ENCODE measurements around the gene PSTPIP1. TPM values are rescaled to one million over a fixed set of nuclear protein-coding genes. Genes with fewer than 3 reads are reported as not detected.
A peak's percentile ranks its signal among the peaks of the same experiment; 100 is the strongest.

The PSTPIP1 gene
- total and polyA plus RNA-seq, 10 of the 15 experiments (the other 5 are each of a cell fraction or from before 2014, with no cell fraction given), result 0.50 to 29.3 (median 14.5) TPM

DNA sequence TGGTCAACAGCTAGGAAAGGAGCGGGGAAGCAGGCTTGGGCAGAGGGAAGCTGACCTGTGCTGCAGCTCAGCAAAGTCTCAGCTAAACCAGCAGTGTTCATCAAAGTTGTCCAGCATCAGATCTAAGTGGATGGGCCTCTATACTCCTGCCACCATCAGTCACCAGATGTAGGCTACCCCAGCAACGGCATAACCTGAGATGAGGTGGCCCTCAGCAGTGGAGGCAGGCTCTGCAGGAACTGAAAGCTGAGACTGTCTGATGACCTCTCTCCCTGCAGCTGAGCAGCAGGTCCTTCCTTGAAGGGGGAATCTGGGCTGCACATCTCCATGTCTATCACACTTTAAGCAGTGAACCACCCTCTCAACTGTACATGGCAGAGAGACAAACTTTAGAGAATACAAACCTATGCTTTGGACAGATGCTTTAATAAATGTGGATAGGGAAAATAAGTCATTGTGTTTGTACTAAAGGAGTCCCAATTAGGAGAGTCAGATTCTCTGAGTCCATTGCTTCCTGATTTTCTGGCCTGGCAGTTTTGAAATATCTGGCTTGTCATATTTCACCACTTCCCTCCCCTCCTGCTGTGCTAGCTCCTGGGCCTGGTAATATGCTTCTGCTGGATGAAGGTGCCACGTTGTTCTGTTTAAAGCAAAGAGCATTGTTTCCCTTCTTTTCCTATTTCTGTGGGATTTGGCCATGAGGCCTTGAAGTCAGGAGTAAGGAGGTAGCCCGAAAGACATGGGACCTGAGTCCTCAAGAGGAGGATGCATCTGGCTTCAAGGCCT is 11.1 kb upstream of the PSTPIP1 start:
- ChIA-PET CTCF (interaction anchor here (0.8 to 16.6 kb wide), 5 partner anchors 10 to 81 kb away, joined by 4 to 483 read pairs (median 5); no protein-coding TSS in a partner anchor), RAD21 (ENCODE audit: unreplicated experiment) (interaction anchor here (0.6 to 15.6 kb wide), 6 partner anchors 10 to 47 kb away, joined by 3 to 259 read pairs (median 7); no protein-coding TSS in a partner anchor), POLR2A (interaction anchor here (1.2 to 1.5 kb wide), 3 partner anchors 10 to 39 kb away, joined by 3 to 6 read pairs (median 3); no protein-coding TSS in a partner anchor), SMC1A (ENCODE audit: uncharacterized antibody, unreplicated experiment) (interaction anchor here (0.6 to 12.7 kb wide), 8 partner anchors 10 to 111 kb away, joined by 3 to 99 read pairs (median 4); partner anchors contain the start of gene PSTPIP1)
- 61% methylated on average over 4 of the region's 4 CpGs for WGBS (ENCODE audit: insufficient coverage, insufficient replicate concordance, low lambda C conversion rate, missing lambda C conversion rate)
- in situ Hi-C loops (cut with MboI), result no loop called here
- H3K4me1 ChIP-seq (ENCODE audit: control insufficient read depth, insufficient read depth, low read length), result peaks cover 27% of the 10 kb centered on the region
- peak; percentile 41 for ATAC-seq
- no peaks in the 10 kb centered on the region; a peak in 1 of 4 replicates for H3K27me3 ChIP-seq (replicated peaks in 1 of 2; ENCODE audit: control insufficient read depth in 2 of 2, insufficient read depth in 2 of 2, low read length in 1 of 2)
- no peaks in the 10 kb centered on the region for H4K20me1 ChIP-seq (ENCODE audit: control insufficient read depth, insufficient read depth)
- intact Hi-C loops (cut with micrococcal nuclease; ENCODE audit: unreplicated experiment), result loop anchor here (10.0 kb wide), 1 partner anchor 201 kb away; no protein-coding TSS in a partner anchor
- H3K4me3 ChIP-seq, result no peak overlapping the region
- no peak overlapping the region for H2AFZ ChIP-seq (ENCODE audit: control insufficient read depth, low read depth, low read length)
- H3K27ac ChIP-seq (ENCODE audit: control insufficient read depth, insufficient read depth), result no peak overlapping the region
- H3K79me2 ChIP-seq (ENCODE audit: control insufficient read depth, insufficient read depth, low read length), result no peaks in the 10 kb centered on the region
- no peaks in the 10 kb centered on the region for H3K36me3 ChIP-seq (ENCODE audit: control insufficient read depth in 2 of 2, insufficient read depth in 2 of 2, low read length in 1 of 2)
- no peak overlapping the region for H3K4me2 ChIP-seq (ENCODE audit: control insufficient read depth, insufficient read depth)
- no peaks in the 10 kb centered on the region; the same call in 2 of the 3 replicates for H3K9me3 ChIP-seq (replicated peaks; ENCODE audit: control insufficient read depth, insufficient read depth, low read length)
- FAIRE-seq, result peak; percentile 93
- DNase-seq (ENCODE audit: low read depth, low spot score), result no peak
- no peak overlapping the region for H3K9ac ChIP-seq (ENCODE audit: control insufficient read depth, insufficient read depth, low read length)
- no TSS peak for BruUV-seq (replicated peaks)
- TF ChIP-seq, protein P1, sequence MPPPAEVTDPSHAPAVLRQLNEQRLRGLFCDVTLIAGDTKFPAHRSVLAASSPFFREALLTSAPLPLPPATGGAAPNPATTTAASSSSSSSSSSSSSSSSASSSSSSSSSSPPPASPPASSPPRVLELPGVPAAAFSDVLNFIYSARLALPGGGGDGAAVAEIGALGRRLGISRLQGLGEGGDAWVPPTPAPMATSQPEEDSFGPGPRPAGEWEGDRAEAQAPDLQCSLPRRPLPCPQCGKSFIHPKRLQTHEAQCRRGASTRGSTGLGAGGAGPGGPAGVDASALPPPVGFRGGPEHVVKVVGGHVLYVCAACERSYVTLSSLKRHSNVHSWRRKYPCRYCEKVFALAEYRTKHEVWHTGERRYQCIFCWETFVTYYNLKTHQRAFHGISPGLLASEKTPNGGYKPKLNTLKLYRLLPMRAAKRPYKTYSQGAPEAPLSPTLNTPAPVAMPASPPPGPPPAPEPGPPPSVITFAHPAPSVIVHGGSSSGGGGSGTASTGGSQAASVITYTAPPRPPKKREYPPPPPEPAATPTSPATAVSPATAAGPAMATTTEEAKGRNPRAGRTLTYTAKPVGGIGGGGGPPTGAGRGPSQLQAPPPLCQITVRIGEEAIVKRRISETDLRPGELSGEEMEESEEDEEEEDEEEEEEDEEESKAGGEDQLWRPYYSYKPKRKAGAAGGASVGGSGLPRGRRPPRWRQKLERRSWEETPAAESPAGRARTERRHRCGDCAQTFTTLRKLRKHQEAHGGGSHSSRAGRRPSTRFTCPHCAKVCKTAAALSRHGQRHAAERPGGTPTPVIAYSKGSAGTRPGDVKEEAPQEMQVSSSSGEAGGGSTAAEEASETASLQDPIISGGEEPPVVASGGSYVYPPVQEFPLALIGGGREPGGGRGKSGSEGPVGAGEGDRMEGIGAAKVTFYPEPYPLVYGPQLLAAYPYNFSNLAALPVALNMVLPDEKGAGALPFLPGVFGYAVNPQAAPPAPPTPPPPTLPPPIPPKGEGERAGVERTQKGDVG (CRISPR knock-in tag; IDR thresholded peaks at IDR 0.05), result no peak
- TF ChIP-seq, protein P2, sequence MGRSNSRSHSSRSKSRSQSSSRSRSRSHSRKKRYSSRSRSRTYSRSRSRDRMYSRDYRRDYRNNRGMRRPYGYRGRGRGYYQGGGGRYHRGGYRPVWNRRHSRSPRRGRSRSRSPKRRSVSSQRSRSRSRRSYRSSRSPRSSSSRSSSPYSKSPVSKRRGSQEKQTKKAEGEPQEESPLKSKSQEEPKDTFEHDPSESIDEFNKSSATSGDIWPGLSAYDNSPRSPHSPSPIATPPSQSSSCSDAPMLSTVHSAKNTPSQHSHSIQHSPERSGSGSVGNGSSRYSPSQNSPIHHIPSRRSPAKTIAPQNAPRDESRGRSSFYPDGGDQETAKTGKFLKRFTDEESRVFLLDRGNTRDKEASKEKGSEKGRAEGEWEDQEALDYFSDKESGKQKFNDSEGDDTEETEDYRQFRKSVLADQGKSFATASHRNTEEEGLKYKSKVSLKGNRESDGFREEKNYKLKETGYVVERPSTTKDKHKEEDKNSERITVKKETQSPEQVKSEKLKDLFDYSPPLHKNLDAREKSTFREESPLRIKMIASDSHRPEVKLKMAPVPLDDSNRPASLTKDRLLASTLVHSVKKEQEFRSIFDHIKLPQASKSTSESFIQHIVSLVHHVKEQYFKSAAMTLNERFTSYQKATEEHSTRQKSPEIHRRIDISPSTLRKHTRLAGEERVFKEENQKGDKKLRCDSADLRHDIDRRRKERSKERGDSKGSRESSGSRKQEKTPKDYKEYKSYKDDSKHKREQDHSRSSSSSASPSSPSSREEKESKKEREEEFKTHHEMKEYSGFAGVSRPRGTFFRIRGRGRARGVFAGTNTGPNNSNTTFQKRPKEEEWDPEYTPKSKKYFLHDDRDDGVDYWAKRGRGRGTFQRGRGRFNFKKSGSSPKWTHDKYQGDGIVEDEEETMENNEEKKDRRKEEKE (IDR thresholded peaks at IDR 0.05), result no peak
- TF ChIP-seq NFYA (IDR thresholded peaks at IDR 0.05; ENCODE audit: borderline replicate concordance, low read depth, low read length), result no peak
- TF ChIP-seq SIX5 (IDR thresholded peaks at IDR 0.05; ENCODE audit: low read depth, low read length, severe bottlenecking), result no peak
- TF ChIP-seq, protein P3, sequence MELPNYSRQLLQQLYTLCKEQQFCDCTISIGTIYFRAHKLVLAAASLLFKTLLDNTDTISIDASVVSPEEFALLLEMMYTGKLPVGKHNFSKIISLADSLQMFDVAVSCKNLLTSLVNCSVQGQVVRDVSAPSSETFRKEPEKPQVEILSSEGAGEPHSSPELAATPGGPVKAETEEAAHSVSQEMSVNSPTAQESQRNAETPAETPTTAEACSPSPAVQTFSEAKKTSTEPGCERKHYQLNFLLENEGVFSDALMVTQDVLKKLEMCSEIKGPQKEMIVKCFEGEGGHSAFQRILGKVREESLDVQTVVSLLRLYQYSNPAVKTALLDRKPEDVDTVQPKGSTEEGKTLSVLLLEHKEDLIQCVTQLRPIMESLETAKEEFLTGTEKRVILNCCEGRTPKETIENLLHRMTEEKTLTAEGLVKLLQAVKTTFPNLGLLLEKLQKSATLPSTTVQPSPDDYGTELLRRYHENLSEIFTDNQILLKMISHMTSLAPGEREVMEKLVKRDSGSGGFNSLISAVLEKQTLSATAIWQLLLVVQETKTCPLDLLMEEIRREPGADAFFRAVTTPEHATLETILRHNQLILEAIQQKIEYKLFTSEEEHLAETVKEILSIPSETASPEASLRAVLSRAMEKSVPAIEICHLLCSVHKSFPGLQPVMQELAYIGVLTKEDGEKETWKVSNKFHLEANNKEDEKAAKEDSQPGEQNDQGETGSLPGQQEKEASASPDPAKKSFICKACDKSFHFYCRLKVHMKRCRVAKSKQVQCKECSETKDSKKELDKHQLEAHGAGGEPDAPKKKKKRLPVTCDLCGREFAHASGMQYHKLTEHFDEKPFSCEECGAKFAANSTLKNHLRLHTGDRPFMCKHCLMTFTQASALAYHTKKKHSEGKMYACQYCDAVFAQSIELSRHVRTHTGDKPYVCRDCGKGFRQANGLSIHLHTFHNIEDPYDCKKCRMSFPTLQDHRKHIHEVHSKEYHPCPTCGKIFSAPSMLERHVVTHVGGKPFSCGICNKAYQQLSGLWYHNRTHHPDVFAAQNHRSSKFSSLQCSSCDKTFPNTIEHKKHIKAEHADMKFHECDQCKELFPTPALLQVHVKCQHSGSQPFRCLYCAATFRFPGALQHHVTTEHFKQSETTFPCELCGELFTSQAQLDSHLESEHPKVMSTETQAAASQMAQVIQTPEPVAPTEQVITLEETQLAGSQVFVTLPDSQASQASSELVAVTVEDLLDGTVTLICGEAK (IDR thresholded peaks at IDR 0.05; ENCODE audit: borderline replicate concordance), result no peak
- TF ChIP-seq SPI1 (IDR thresholded peaks at IDR 0.05; ENCODE audit: borderline replicate concordance, insufficient read depth, low read depth, low read length), result peak; percentile 54; the same call in 1 of the 2 replicates
- peak; percentile 56; the same call in 1 of the 2 replicates for TF ChIP-seq HDGF (IDR thresholded peaks at IDR 0.05)
- TF ChIP-seq, protein P4, sequence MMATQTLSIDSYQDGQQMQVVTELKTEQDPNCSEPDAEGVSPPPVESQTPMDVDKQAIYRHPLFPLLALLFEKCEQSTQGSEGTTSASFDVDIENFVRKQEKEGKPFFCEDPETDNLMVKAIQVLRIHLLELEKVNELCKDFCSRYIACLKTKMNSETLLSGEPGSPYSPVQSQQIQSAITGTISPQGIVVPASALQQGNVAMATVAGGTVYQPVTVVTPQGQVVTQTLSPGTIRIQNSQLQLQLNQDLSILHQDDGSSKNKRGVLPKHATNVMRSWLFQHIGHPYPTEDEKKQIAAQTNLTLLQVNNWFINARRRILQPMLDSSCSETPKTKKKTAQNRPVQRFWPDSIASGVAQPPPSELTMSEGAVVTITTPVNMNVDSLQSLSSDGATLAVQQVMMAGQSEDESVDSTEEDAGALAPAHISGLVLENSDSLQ (IDR thresholded peaks at IDR 0.05), result no peak
- no peak for TF ChIP-seq BCL11A (IDR thresholded peaks at IDR 0.05; ENCODE audit: low read depth, low read length)
- no peak for TF ChIP-seq SREBF2 (IDR thresholded peaks at IDR 0.05; ENCODE audit: low read length)
